ENCODE measurements around the gene PSRC1. TPM values are rescaled to one million over a fixed set of nuclear protein-coding genes. Genes with fewer than 3 reads are reported as not detected.

PSRC1 gene
- total RNA-seq, 6 donors from 2014 or later = 1.5 to 16.8 (median 4.9) TPM

GRCh38 chr1:109259674-109260557 is 23.0 kb downstream of the PSRC1 start:
- Histone ChIP-seq H3K4me1 (peaks cover 6 to 15% (median 7%) of the 10 kb centered on the region in 4 donors), H3K9me3 (no peaks in the 10 kb centered on the region), H3K4me3 (no peak overlapping the region), H3K27ac (no peak overlapping the region), H3K27me3 (no peaks in the 10 kb centered on the region), H3K36me3 (no peaks in the 10 kb centered on the region)
- DNase-seq = no peak
- no peak for ATAC-seq (ENCODE audit: low FRiP score in 2 of 2)
- TF ChIP-seq EP300 (IDR thresholded peaks at IDR 0.05) = no peak
- no peak for TF ChIP-seq CTCF (IDR thresholded peaks at IDR 0.05)
- no peak for TF ChIP-seq POLR2AphosphoS5 (IDR thresholded peaks at IDR 0.05)
- no peak for TF ChIP-seq POLR2A (IDR thresholded peaks at IDR 0.05)
- 79 to 88% methylated on average over 5 to 7 of the region's 7 CpGs for WGBS, 2 donors

GRCh38 chr1:109258481-109259466 is 24.2 kb downstream of the PSRC1 start:
- Histone ChIP-seq H3K27ac (no peak overlapping the region), H3K4me1 (peaks cover 9 to 23% (median 13%) of the 10 kb centered on the region in 4 donors), H3K27me3 (no peaks in the 10 kb centered on the region), H3K9me3 (no peaks in the 10 kb centered on the region), H3K36me3 (no peaks in the 10 kb centered on the region), H3K4me3 (no peak overlapping the region)
- ATAC-seq (ENCODE audit: low FRiP score in 2 of 2) = no peak
- peak in 1 of 2 donors; percentile 87 for DNase-seq
- no peak for TF ChIP-seq POLR2A (IDR thresholded peaks at IDR 0.05)
- TF ChIP-seq CTCF (IDR thresholded peaks at IDR 0.05) = no peak
- TF ChIP-seq POLR2AphosphoS5 (IDR thresholded peaks at IDR 0.05) = no peak
- TF ChIP-seq EP300 (IDR thresholded peaks at IDR 0.05) = no peak
- 94% methylated on average over 42 to 50 of the region's 69 CpGs for WGBS, 2 donors

- Histone ChIP-seq H3K27ac (no peak overlapping the region), H3K27me3 (no peaks in the 10 kb centered on the region), H3K4me3 (no peak overlapping the region), H3K4me1 (peaks cover 9 to 20% (median 16%) of the 10 kb centered on the region in 4 donors), H3K36me3 (no peaks in the 10 kb centered on the region), H3K9me3 (no peaks in the 10 kb centered on the region)
- WGBS, 2 donors = 87 to 88% methylated on average over 12 to 14 of the region's 15 CpGs
- no peak for DNase-seq
- no peak for ATAC-seq (ENCODE audit: low FRiP score in 2 of 2)
- TF ChIP-seq CTCF (IDR thresholded peaks at IDR 0.05) (no peak), POLR2AphosphoS5 (IDR thresholded peaks at IDR 0.05) (no peak)
Measured at GRCh38 chr1:109257682-109258421, 25.1 kb downstream of the PSRC1 start.

GRCh38 chr1:109256971-109257681 is 25.8 kb downstream of the PSRC1 start:
- TF ChIP-seq POLR2AphosphoS5 (IDR thresholded peaks at IDR 0.05) = no peak
- TF ChIP-seq CTCF (IDR thresholded peaks at IDR 0.05) = no peak
- TF ChIP-seq POLR2A (IDR thresholded peaks at IDR 0.05) = no peak
- TF ChIP-seq EP300 (IDR thresholded peaks at IDR 0.05) = no peak
- H3K4me3 ChIP-seq = no peak overlapping the region
- peaks cover 9 to 20% (median 16%) of the 10 kb centered on the region in 4 donors for H3K4me1 ChIP-seq
- H3K27ac ChIP-seq = no peak overlapping the region
- no peaks in the 10 kb centered on the region for H3K9me3 ChIP-seq
- ATAC-seq (ENCODE audit: low FRiP score in 2 of 2) (no peak), DNase-seq (no peak)
- H3K27me3 ChIP-seq = no peaks in the 10 kb centered on the region
- WGBS, 2 donors = 85 to 92% methylated on average over 5 of the region's 5 CpGs
- H3K36me3 ChIP-seq = no peaks in the 10 kb centered on the region
